CD4-positive, alpha-beta T cell treated with Interleukin-15 for 4 hours (primary cell): Measurements from ENCODE around the gene ILF2.

Experiments used
- DNase-seq: peaks from one replicate; pipeline ENCODE4 v3.0.0-alpha.2; 2020; ENCODE audit warnings: low spot score

ILF2 gene

GRCh38 chr1:153627715-153628626 lies 42.8 kb downstream of the ILF2 start, which contains the start of gene S100A1:
Gene S100A1, plus strand, starts transcription at chr1:153628434. Its CDS starts 2,088 bp downstream, at chr1:153630522.
- no peak for DNase-seq

DNA sequence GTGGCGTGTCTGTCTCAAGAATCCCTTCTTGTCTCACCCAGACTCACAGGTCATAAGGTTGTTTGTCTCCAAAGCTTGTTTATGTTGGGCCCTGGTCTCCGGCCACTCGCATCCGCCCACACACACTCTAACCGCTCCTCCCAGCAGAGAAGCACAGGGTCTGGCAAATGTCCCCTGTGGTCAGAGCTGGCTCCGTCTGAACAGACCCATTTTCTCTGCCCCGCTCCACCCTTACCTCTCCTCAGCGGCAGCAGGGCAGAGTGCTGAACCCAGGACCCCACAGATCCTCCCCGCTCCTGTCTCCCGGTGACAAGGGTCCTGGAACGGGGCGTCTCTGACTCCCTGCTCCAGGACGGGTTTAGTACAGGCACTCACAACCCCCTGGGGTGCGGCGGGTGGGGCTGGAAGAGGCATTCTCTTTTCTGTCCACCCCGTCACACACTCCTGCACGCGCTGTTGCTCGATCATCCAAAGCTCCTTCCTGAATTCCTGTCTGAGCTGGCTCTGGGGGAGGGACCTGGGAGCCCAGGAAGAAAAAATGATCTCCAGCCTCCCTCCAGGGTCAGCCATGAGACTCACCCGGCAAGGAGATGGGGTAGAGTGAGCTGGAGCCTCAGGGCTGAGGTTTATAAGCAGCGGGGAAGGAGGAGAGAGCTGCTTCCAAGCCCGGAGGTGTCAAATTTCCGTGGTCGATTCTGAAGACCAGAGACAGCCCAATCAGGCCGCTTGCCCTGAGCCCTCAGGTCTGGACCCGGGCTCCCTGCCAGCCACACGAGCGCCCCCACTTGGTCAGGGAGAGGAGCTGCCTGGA lies 43.7 kb downstream of the ILF2 start, which contains the start of gene S100A13:
Gene S100A13 (minus strand): TSS at position 602 of the 811 bp plus-strand sequence. CDS start 1,033 bp downstream, outside the sequence.
- no peak for DNase-seq

DNA sequence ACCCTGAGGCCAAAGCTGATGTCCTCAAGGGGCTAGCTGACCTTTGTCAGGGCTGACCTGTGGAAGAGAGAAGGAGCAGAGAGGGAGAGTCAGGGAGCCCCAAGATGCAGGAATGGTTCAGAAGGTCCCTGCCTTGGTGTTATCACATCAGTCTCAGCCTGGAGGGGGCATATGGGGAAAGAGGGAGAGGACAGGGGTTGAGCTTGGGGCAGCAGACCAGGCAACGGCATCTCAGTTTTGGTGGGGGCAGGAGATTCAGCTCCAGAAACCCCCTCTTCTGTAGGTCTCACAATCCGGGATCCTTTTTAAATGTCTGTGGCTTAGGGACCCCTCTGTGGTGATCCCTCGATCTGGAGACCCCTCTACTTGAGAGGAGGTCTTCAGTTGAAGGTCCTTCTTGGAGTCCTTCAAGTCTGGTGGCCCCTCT lies 44.3 kb downstream of the ILF2 start:
- no peak for DNase-seq

GRCh38 chr1:153624965-153625611 lies 45.7 kb downstream of the ILF2 start:
- DNase-seq, result no peak

GRCh38 chr1:153623101-153623500 lies 47.7 kb downstream of the ILF2 start:
- DNase-seq, result no peak

DNA sequence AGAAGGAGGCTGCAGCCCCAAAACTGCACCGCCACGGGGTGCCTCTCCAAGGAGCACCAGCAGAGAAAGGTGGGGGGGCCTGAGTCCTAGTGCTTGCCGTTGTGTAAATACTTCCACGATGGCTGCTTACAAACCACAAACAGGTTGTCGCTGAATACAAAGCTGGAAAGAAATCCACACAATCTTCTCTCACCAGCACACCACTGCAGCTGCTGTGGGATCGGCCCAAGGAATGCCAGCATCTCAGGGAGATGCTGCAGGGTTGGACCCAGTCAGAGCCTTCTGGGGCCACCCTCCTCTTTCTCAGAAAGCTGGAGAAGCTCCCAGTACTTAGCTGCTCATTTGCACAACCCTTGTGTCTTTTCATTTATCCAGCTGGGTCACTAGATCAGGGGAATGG lies 51.6 kb downstream of the ILF2 start:
- no peak for DNase-seq

- DNase-seq, result peak; percentile 62
Observed at GRCh38 chr1:153617663-153618062, 53.1 kb downstream of the ILF2 start.

DNA sequence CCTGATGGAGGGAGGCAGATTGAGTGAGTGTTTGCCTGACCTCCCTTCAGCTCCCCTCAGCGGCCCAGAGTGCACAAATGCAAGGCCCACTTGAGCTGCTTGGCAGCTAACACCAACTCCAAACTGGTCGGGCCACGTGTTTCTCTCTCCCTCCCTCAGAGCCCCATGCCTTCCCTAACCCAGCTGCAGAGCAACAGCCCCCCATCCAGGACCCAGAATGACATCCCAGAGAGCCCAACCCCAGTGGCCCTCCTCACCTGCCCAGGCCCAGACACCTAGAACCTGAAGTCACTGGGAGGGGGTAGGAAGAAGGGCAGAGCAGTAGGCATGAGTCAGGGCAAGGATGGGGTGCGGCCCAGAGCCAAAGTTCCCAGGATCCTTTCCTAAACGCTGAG lies 53.9 kb downstream of the ILF2 start:
- no peak for DNase-seq

- no peak for DNase-seq
Observed at GRCh38 chr1:153616144-153616916, 54.5 kb downstream of the ILF2 start, which contains the start of gene S100A14. Gene S100A14, minus strand, starts transcription at chr1:153616325. Its CDS starts 467 bp downstream, at chr1:153615858.

- no peak for DNase-seq
Observed at GRCh38 chr1:153615406-153615805, 55.4 kb downstream of the ILF2 start.

- no peak for DNase-seq
Observed at GRCh38 chr1:153614906-153615305, 55.9 kb downstream of the ILF2 start.

DNA sequence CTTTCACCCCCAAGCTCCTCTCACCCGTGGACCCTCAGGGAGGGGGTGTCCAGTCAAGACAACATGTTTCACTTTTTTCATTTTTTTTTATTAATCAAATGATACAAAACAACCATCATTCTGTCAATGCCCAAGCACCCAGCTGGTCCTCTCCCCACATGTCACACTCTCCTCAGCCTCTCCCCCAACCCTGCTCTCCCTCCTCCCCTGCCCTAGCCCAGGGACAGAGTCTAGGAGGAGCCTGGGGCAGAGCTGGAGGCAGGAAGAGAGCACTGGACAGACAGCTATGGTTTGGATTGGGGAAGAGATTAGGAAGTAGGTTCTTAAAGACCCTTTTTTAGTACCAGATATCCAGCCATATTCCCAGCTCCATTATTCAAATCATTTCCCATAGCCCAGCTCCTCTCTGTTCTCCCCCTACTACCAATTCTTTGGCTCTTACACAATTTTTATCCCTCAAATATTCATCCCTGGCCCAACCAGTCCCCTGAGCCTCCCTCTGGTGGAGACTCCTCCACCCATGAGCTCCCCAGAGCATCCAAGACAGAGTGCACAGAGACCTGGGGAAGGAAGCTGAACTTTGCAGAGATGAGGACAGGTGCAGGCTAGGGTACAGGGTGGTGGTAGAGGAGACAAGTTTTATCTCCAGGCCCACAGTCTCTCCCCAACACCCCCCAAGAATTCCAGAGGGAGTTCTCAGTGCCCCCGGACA lies 56.4 kb downstream of the ILF2 start:
- no peak for DNase-seq

GRCh38 chr1:153613406-153613805 lies 57.4 kb downstream of the ILF2 start:
- DNase-seq, result no peak

GRCh38 chr1:153612755-153613331 lies 58.0 kb downstream of the ILF2 start, which contains the start of gene S100A16:
Gene S100A16, minus strand, starts transcription at chr1:153613137. Its CDS starts 4,986 bp downstream, at chr1:153608151.
- no peak for DNase-seq

GRCh38 chr1:153612111-153612754 lies 58.6 kb downstream of the ILF2 start:
- no peak for DNase-seq
